SU-DHL-6 (cell line): ENCODE results near the gene SFI1.
"Not testable (repeated sequence)": the region's sequence is repeated elsewhere in the genome, so short reads cannot be mapped to it uniquely, and the experiment has no call there.

Source experiments
- H2AFZ ChIP-seq: fragments of 200-600 bp; sonication (generic); 2 replicates; pipeline ENCODE4 v1.6.1; 2014; ENCODE audit warnings: low read depth, mild to moderate bottlenecking, moderate library complexity, mixed read lengths, antibody characterized with exemption, low read length; ENCODE audit not compliant: severe bottlenecking
- H3F3A ChIP-seq: fragments of 200-600 bp; shearing (Covaris generic); 2 replicates; pipeline ENCODE4 v1.6.0; 2016; ENCODE audit warnings: antibody characterized with exemption, mild to moderate bottlenecking; ENCODE audit not compliant: insufficient read depth
- H3K27ac ChIP-seq: fragments of 200-600 bp; sonication (generic); 2 replicates; pipeline ENCODE4 v1.5.1; 2016; ENCODE audit warnings: low read depth, mild to moderate bottlenecking, low read length, moderate library complexity, mixed read lengths
- H3K27me3 ChIP-seq: fragments of 200-600 bp; sonication (generic), shearing (Covaris generic); 2 replicates; pipeline ENCODE4 v1.6.0; 2014; ENCODE audit warnings: mild to moderate bottlenecking, low read length
- H3K36me3 ChIP-seq: fragments of 200-600 bp; sonication (generic); 2 replicates; pipeline ENCODE4 v1.6.1; 2014; ENCODE audit warnings: mild to moderate bottlenecking, low read length, mixed read lengths
- H3K4me2 ChIP-seq: fragments of 300-600, 200-600 bp; shearing (Covaris generic), sonication (generic); 2 replicates; pipeline ENCODE4 v1.6.0; 2014; ENCODE audit warnings: low read length, low read depth, mild to moderate bottlenecking; ENCODE audit not compliant: poor library complexity, severe bottlenecking
- H3K4me3 ChIP-seq: fragments of 200-600 bp; sonication (generic); 2 replicates; pipeline ENCODE4 v1.5.1; 2014; ENCODE audit warnings: antibody characterized with exemption, low read length, mild to moderate bottlenecking, mixed read lengths; ENCODE audit not compliant: insufficient read depth, poor library complexity, severe bottlenecking
- H3K79me2 ChIP-seq: fragments of 200-600 bp; sonication (generic); 2 replicates; pipeline ENCODE4 v1.6.1; 2014; ENCODE audit warnings: mild to moderate bottlenecking, low read length, moderate library complexity; ENCODE audit not compliant: insufficient read depth
- H3K9ac ChIP-seq: fragments of 200-600 bp; sonication (generic); 2 replicates; pipeline ENCODE4 v1.7.0; 2014; ENCODE audit warnings: mild to moderate bottlenecking, low read length
- H3K9me2 ChIP-seq: fragments of 200-600 bp; sonication (generic); replicated peaks from 2 replicates; pipeline ENCODE4 v1.6.1; 2014; ENCODE audit warnings: low read length; ENCODE audit not compliant: insufficient read depth
- H3K9me3 ChIP-seq: fragments of 200-600 bp; sonication (generic); 2 replicates; pipeline ENCODE4 v1.6.1; 2014; ENCODE audit warnings: low read length, mixed read lengths; ENCODE audit not compliant: insufficient read depth
- H4K20me1 ChIP-seq: fragments of 200-600 bp; sonication (generic); 2 replicates; pipeline ENCODE4 v1.6.1; 2014; ENCODE audit warnings: low read depth, mild to moderate bottlenecking, antibody characterized with exemption, low read length, moderate library complexity, mixed read lengths
- CTCF ChIP-seq: fragments of 200-600 bp; sonication (generic); IDR thresholded peaks from one replicate; pipeline ENCODE4 v1.5.1; 2017; ENCODE audit warnings: antibody characterized with exemption, mild to moderate bottlenecking, low read length, moderate library complexity; ENCODE audit not compliant: insufficient read depth, poor library complexity, severe bottlenecking
- EZH2phosphoT487 ChIP-seq: fragments of 200-600 bp; sonication (generic), shearing (Covaris generic); conservative IDR thresholded peaks from 2 replicates; pipeline ENCODE4 v1.6.1; 2018; ENCODE audit warnings: mild to moderate bottlenecking, antibody characterized with exemption, low read length, moderate library complexity, mixed read lengths

Gene SFI1

GRCh38 chr22:31492151-31492550, 4.2 kb upstream of the SFI1 start:
- Histone ChIP-seq H3K27ac (peak overlapping the region; percentile 47), H3K9ac (no peak overlapping the region), H2AFZ (no peak overlapping the region), H3F3A (peaks cover 57% of the 10 kb centered on the region), H3K9me2 (no peaks in the 10 kb centered on the region), H3K9me3 (no peaks in the 10 kb centered on the region), H3K36me3 (no peaks in the 10 kb centered on the region; the same call in 1 of the 2 replicates), H3K4me3 (no peak overlapping the region), H3K4me2 (no peak overlapping the region), H3K79me2 (peaks cover 26% of the 10 kb centered on the region), H3K27me3 (no peaks in the 10 kb centered on the region), H4K20me1 (no peaks in the 10 kb centered on the region)
- no peak for TF ChIP-seq CTCF
- TF ChIP-seq EZH2phosphoT487 = no peak

- H2AFZ ChIP-seq, H3K36me3 ChIP-seq, H3K27me3 ChIP-seq, H3K4me3 ChIP-seq, H4K20me1 ChIP-seq, H3K9me2 ChIP-seq, H3K9me3 ChIP-seq: not testable (repeated sequence)
- Histone ChIP-seq H3F3A (peaks cover 57% of the 10 kb centered on the region), H3K27ac (peak overlapping the region; percentile 93), H3K4me2 (peak overlapping the region; percentile 100), H3K79me2 (peaks cover 28% of the 10 kb centered on the region), H3K9ac (0 out of 2 replicates have a peak overlapping the region, but pooled peaks have one; percentile 17)
These were observed 3.0 kb upstream of the SFI1 start for GRCh38 chr22:31493355-31493754.

- Histone ChIP-seq H3K36me3 (no peaks in the 10 kb centered on the region), H3F3A (peaks cover 54% of the 10 kb centered on the region), H3K79me2 (peaks cover 32% of the 10 kb centered on the region), H3K9me2 (no peaks in the 10 kb centered on the region), H3K27ac (peak overlapping the region; percentile 93), H3K9ac (peak overlapping the region; percentile 75), H3K9me3 (no peaks in the 10 kb centered on the region), H3K27me3 (no peaks in the 10 kb centered on the region), H3K4me3 (peak overlapping the region; percentile 89), H4K20me1 (no peaks in the 10 kb centered on the region), H3K4me2 (peak overlapping the region; percentile 100), H2AFZ (peak overlapping the region; percentile 88)
- TF ChIP-seq EZH2phosphoT487 (no peak), CTCF (no peak)
These were observed 993 bp upstream of the SFI1 start for GRCh38 chr22:31495343-31495742.

- Histone ChIP-seq H3F3A (peaks cover 40% of the 10 kb centered on the region), H2AFZ (peak overlapping the region; percentile 88), H3K27me3 (no peaks in the 10 kb centered on the region), H3K79me2 (peaks cover 42% of the 10 kb centered on the region), H3K9me3 (no peaks in the 10 kb centered on the region), H3K9ac (peak overlapping the region; percentile 75), H4K20me1 (no peaks in the 10 kb centered on the region), H3K4me3 (peak overlapping the region; percentile 89), H3K4me2 (peak overlapping the region; percentile 100), H3K9me2 (no peaks in the 10 kb centered on the region), H3K36me3 (no peaks in the 10 kb centered on the region), H3K27ac (peak overlapping the region; percentile 93)
- TF ChIP-seq CTCF (no peak), EZH2phosphoT487 (no peak)
These were observed 405 bp downstream of the SFI1 start for GRCh38 chr22:31496735-31497146.
